Esophagus muscularis mucosa (tissue), 4 donors: ENCODE data around the gene PANX3.

Experiments
- EP300 ChIP-seq: sonication (generic); formaldehyde crosslinking; IDR thresholded peaks from one replicate; pipeline ENCODE4 v1.6.1; 2017; ENCODE audit warnings: antibody characterized with exemption
- POLR2A ChIP-seq: fragments of 450-650 bp; IDR thresholded peaks from one replicate; pipeline ENCODE4 v1.6.1; 2017; ENCODE audit warnings: antibody characterized with exemption, moderate library complexity, mild to moderate bottlenecking, low read depth
- POLR2AphosphoS5 ChIP-seq, 2 donors: sonication (generic); formaldehyde crosslinking; IDR thresholded peaks; one replicate each; pipeline ENCODE4 v1.6.1; 2017; ENCODE audit warnings: antibody characterized with exemption in 2 of 2
- TF ChIP-seq, protein P1 (sequence below), 3 experiments: fragments of 200-600 bp in 2 of 3; fragments of 450-650 bp in 1 of 3; sonication (generic) in 2 of 3; IDR thresholded peaks; one replicate each; pipeline ENCODE4 v1.5.1; 2017 to 2019; ENCODE audit warnings: antibody characterized with exemption in 3 of 3, mild to moderate bottlenecking in 2 of 3, moderate library complexity in 1 of 3

DNA sequence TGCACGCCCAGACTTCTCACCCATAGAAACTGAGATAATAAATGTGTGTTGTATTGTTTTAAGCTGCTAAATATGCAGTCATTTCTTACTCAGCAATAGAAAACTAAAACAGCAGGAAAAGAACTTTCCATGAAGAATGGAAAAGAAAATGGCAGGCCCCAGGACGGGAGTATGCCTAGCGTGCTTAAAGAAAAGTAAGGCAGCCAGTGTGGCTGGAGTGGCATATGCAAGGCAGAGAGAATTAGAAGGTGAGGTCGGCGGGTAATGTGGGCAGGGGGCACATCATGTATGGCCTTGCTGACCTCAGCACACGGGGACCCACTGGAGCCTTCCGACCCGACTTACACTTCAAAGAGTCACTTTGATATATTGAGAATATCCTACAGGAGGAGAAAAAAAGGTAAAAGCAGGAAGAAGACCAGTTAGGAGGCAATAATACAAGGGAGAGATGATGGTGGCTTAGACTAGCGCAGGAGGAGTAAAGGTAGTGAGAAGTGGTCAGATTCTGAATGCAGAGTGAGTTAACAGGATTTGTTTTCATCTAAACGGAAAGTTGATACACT is 31.9 kb downstream of the PANX3 start:
- TF ChIP-seq, protein P1, sequence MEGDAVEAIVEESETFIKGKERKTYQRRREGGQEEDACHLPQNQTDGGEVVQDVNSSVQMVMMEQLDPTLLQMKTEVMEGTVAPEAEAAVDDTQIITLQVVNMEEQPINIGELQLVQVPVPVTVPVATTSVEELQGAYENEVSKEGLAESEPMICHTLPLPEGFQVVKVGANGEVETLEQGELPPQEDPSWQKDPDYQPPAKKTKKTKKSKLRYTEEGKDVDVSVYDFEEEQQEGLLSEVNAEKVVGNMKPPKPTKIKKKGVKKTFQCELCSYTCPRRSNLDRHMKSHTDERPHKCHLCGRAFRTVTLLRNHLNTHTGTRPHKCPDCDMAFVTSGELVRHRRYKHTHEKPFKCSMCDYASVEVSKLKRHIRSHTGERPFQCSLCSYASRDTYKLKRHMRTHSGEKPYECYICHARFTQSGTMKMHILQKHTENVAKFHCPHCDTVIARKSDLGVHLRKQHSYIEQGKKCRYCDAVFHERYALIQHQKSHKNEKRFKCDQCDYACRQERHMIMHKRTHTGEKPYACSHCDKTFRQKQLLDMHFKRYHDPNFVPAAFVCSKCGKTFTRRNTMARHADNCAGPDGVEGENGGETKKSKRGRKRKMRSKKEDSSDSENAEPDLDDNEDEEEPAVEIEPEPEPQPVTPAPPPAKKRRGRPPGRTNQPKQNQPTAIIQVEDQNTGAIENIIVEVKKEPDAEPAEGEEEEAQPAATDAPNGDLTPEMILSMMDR (IDR thresholded peaks at IDR 0.05): no peak
- no peak for TF ChIP-seq POLR2A
- TF ChIP-seq POLR2AphosphoS5 (IDR thresholded peaks at IDR 0.05): no peak
- no peak for TF ChIP-seq EP300
